Measurements from ENCODE around the gene KRT26. TPM values are rescaled to one million over a fixed set of nuclear protein-coding genes. Genes with fewer than 3 reads are reported as not detected.

Gene KRT26
- total and polyA plus RNA-seq, 2 donors (not counting 1 experiment from before 2014, with no cell fraction given), result not detected

DNA sequence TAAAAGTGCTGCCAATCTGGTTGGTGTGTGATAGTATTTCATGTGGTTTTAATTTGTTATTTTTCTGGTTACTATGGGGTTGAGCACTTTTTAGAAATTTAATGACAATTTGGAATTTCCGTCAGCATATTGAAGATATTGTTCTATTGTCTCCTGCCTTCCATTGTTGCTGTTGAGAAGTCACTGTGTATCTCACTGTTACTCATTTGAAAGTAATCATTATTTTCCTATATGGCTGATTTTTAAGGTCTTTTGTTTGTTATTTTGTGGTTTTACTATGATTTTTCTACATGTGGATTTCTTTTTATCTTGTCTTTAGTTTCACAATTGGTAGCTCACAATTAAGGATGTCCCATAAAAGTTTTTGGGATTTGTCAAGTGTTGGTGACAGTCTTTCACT is 8.2 kb downstream of the KRT26 start:
- intact Hi-C loops (cut with micrococcal nuclease), result no loop called here
- CTCF ChIA-PET, result no interaction called here
- Histone ChIP-seq H3K9me3 (ENCODE audit: control extremely low read depth in 1 of 3, control insufficient read depth in 2 of 3, insufficient read depth in 1 of 3, low read length in 2 of 3) (peaks cover 15 to 56% (median 17%) of the 10 kb centered on the region in 3 donors), H3K27ac (ENCODE audit: low read length in 2 of 2) (no peak overlapping the region), H2AFZ (ENCODE audit: insufficient read depth, low read depth, low read length, poor library complexity, severe bottlenecking) (no peak overlapping the region), H3K4me1 (ENCODE audit: control insufficient read depth in 2 of 2, insufficient read depth in 2 of 2, low read length in 2 of 2) (no peaks in the 10 kb centered on the region), H3K4me2 (replicated peaks; ENCODE audit: low read depth, low read length, poor library complexity, severe bottlenecking) (no peak overlapping the region), H4K20me1 (ENCODE audit: control insufficient read depth, insufficient read depth, low read length, poor library complexity, severe bottlenecking) (no peaks in the 10 kb centered on the region), H3K27me3 (replicated peaks in 1 of 4; ENCODE audit: control extremely low read depth in 1 of 4, control insufficient read depth in 3 of 4, insufficient read depth in 4 of 4, low read length in 3 of 4) (peaks cover 0 to 22% (median 8%) of the 10 kb centered on the region in 4 experiments), H3K36me3 (replicated peaks in 1 of 2; ENCODE audit: control extremely low read depth in 1 of 2, control insufficient read depth in 1 of 2, extremely low read depth in 1 of 2, insufficient read depth in 2 of 2, low read length in 1 of 2) (no peaks in the 10 kb centered on the region), H3K4me3 (ENCODE audit: control extremely low read depth in 1 of 5, extremely low read depth in 1 of 5, insufficient read depth in 1 of 5, low read depth in 2 of 5, low read length in 4 of 5) (no peak overlapping the region), H3K79me2 (ENCODE audit: control insufficient read depth, insufficient read depth, low read length) (no peaks in the 10 kb centered on the region), H3K9ac (ENCODE audit: low read length) (no peak overlapping the region)
- Mint-ChIP-seq H3K27ac (no peak overlapping the region), H3K27me3 (peaks cover 28% of the 10 kb centered on the region), H3K4me1 (no peaks in the 10 kb centered on the region), H3K9me3 (ENCODE audit: insufficient read depth) (peaks cover 15% of the 10 kb centered on the region), H3K4me3 (no peak overlapping the region)
- no peak for ATAC-seq (ENCODE audit: low read depth)
- POLR2A ChIA-PET, result no interaction called here
- DNase-seq, result no peak
- WGBS (ENCODE audit: insufficient coverage), result no CpG with 5 or more reads among the region's 1 CpG
- TF ChIP-seq EZH2 (IDR thresholded peaks at IDR 0.05; ENCODE audit: borderline replicate concordance, insufficient read depth, low read depth, low read length, poor library complexity, severe bottlenecking), result no peak
- TF ChIP-seq, protein P1, sequence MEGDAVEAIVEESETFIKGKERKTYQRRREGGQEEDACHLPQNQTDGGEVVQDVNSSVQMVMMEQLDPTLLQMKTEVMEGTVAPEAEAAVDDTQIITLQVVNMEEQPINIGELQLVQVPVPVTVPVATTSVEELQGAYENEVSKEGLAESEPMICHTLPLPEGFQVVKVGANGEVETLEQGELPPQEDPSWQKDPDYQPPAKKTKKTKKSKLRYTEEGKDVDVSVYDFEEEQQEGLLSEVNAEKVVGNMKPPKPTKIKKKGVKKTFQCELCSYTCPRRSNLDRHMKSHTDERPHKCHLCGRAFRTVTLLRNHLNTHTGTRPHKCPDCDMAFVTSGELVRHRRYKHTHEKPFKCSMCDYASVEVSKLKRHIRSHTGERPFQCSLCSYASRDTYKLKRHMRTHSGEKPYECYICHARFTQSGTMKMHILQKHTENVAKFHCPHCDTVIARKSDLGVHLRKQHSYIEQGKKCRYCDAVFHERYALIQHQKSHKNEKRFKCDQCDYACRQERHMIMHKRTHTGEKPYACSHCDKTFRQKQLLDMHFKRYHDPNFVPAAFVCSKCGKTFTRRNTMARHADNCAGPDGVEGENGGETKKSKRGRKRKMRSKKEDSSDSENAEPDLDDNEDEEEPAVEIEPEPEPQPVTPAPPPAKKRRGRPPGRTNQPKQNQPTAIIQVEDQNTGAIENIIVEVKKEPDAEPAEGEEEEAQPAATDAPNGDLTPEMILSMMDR (IDR thresholded peaks at IDR 0.05), result no peak

DNA sequence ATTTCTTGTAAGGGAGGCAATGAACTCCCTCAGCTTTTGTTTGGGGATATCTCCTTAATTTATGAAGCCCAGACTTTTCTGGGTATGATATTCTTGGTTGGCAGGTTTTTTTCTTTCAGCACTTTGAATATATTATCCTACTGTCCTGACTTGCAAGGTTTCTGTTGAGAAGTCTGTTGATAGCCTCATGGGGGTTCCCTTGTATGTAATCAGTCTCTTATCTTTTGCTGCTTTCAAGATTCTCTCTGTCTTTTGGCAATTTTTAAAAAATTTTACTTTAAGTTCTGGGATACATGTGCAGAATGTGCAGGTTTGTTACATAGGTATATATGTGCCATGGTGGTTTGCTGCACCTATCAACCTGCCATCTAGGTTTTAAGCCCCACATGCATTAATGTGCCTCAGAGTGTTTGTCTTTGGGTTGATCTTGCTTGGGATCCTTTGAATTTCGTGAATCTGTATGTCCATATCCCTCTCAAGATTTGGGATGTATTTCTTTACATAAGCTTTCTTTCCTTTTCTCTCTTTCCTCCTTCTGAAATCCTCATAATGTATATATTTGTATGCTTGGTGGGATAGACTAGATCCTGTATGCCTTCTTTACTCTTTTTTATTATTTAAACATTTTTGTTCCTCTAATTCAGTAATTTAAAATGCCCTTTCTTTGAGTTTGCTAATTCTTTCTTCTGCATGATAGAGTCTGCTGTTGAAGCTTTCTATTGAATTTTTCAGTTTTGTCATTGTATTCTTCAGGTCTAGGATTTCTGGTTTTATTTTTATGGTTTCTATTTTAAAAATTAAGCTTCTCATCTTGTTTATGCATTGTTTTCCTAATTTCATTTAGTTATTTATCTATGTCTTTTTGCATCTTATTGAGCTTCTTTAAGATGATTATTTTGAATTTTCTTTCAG is 11.6 kb downstream of the KRT26 start:
- CTCF ChIA-PET, result no interaction called here

More for the DNA sequence above, 11.6 kb downstream of the KRT26 start:
- Histone ChIP-seq H3K27me3 (replicated peaks in 1 of 4; ENCODE audit: control extremely low read depth in 1 of 4, control insufficient read depth in 3 of 4, insufficient read depth in 4 of 4, low read length in 3 of 4) (peaks cover 0 to 18% (median 11%) of the 10 kb centered on the region in 4 experiments), H3K9ac (ENCODE audit: low read length) (no peak overlapping the region), H2AFZ (ENCODE audit: insufficient read depth, low read depth, low read length, poor library complexity, severe bottlenecking) (no peak overlapping the region), H3K4me2 (replicated peaks; ENCODE audit: low read depth, low read length, poor library complexity, severe bottlenecking) (no peak overlapping the region), H4K20me1 (ENCODE audit: control insufficient read depth, insufficient read depth, low read length, poor library complexity, severe bottlenecking) (no peaks in the 10 kb centered on the region), H3K4me1 (ENCODE audit: control insufficient read depth in 2 of 2, insufficient read depth in 2 of 2, low read length in 2 of 2) (no peaks in the 10 kb centered on the region), H3K4me3 (ENCODE audit: control extremely low read depth in 1 of 5, extremely low read depth in 1 of 5, insufficient read depth in 1 of 5, low read depth in 2 of 5, low read length in 4 of 5) (no peak overlapping the region), H3K79me2 (ENCODE audit: control insufficient read depth, insufficient read depth, low read length) (no peaks in the 10 kb centered on the region), H3K27ac (ENCODE audit: low read length in 2 of 2) (no peak overlapping the region), H3K9me3 (ENCODE audit: control extremely low read depth in 1 of 3, control insufficient read depth in 2 of 3, insufficient read depth in 1 of 3, low read length in 2 of 3) (peaks cover 15 to 57% (median 17%) of the 10 kb centered on the region in 3 donors), H3K36me3 (replicated peaks in 1 of 2; ENCODE audit: control extremely low read depth in 1 of 2, control insufficient read depth in 1 of 2, extremely low read depth in 1 of 2, insufficient read depth in 2 of 2, low read length in 1 of 2) (no peaks in the 10 kb centered on the region)
- WGBS (ENCODE audit: insufficient coverage), result no CpG with 5 or more reads among the region's 1 CpG
- ATAC-seq (ENCODE audit: low read depth) (no peak), DNase-seq (no peak)
- intact Hi-C loops (cut with micrococcal nuclease), result loop anchor here (2.0 kb wide), 1 partner anchor 40 kb away; no protein-coding TSS in a partner anchor
- Mint-ChIP-seq H3K27ac (no peak overlapping the region), H3K4me1 (no peaks in the 10 kb centered on the region), H3K4me3 (no peak overlapping the region), H3K9me3 (ENCODE audit: insufficient read depth) (peaks cover 21% of the 10 kb centered on the region), H3K27me3 (peaks cover 44% of the 10 kb centered on the region)
- POLR2A ChIA-PET, result interaction anchor here (0.6 kb wide), 1 partner anchor 1711 kb away, joined by 4 read pairs; no protein-coding TSS in a partner anchor
- TF ChIP-seq, protein P1 (IDR thresholded peaks at IDR 0.05), result no peak
- no peak for TF ChIP-seq EZH2 (IDR thresholded peaks at IDR 0.05; ENCODE audit: borderline replicate concordance, insufficient read depth, low read depth, low read length, poor library complexity, severe bottlenecking)

All from B cell (primary cell).